Neural cell (in vitro differentiated cells): Measurements from ENCODE around the gene SLC49A4. TPM values are rescaled to one million over a fixed set of nuclear protein-coding genes. Genes with fewer than 3 reads are reported as not detected.

Experiments used
- H2AFZ ChIP-seq: fragments of 200-600, 300-800 bp; sonication (generic), shearing (Covaris generic); 2 replicates; pipeline ENCODE4 v1.6.0; 2014; ENCODE audit warnings: low read depth, mild to moderate bottlenecking, antibody characterized with exemption, low read length, moderate library complexity
- H3F3A ChIP-seq: fragments of 200-600 bp; shearing (Covaris generic); 2 replicates; pipeline ENCODE4 v1.6.1; 2016; ENCODE audit warnings: mild to moderate bottlenecking, moderate library complexity, mixed read lengths, antibody characterized with exemption, low read length; ENCODE audit not compliant: insufficient read depth, poor library complexity, severe bottlenecking
- H3K27ac ChIP-seq: fragments of 200-600, 300-800 bp; sonication (generic), shearing (Covaris generic); 2 replicates; pipeline ENCODE4 v1.5.1; 2014; ENCODE audit warnings: mild to moderate bottlenecking, low read length, moderate library complexity
- H3K27me3 ChIP-seq: fragments of 300-800, 200-600 bp; sonication (generic), shearing (Covaris generic); 2 replicates; pipeline ENCODE4 v1.6.0; 2014; ENCODE audit warnings: mild to moderate bottlenecking, low read depth, low read length, moderate library complexity; ENCODE audit not compliant: insufficient read depth
- H3K36me3 ChIP-seq: fragments of 300-800, 200-600 bp; sonication (generic), shearing (Covaris generic); 2 replicates; pipeline ENCODE4 v1.5.1; 2014; ENCODE audit warnings: mild to moderate bottlenecking, antibody characterized with exemption, low read length, moderate library complexity; ENCODE audit not compliant: insufficient read depth
- H3K4me2 ChIP-seq: fragments of 300-800, 200-600 bp; sonication (generic), shearing (Covaris generic); 2 replicates; pipeline ENCODE4 v1.6.0; 2014; ENCODE audit warnings: mild to moderate bottlenecking, low read length
- H3K4me3 ChIP-seq: fragments of 300-800, 200-600 bp; sonication (generic), shearing (Covaris generic); 2 replicates; pipeline ENCODE4 v1.5.1; 2014; ENCODE audit warnings: mild to moderate bottlenecking, low read length, moderate library complexity
- H3K79me2 ChIP-seq: fragments of 200-600 bp; shearing (Covaris generic); replicated peaks from 2 replicates; pipeline ENCODE4 v1.6.0; 2014; ENCODE audit warnings: mild to moderate bottlenecking, low read length, moderate library complexity; ENCODE audit not compliant: insufficient read depth
- H3K9ac ChIP-seq: fragments of 300-800, 200-600 bp; sonication (generic), shearing (Covaris generic); 2 replicates; pipeline ENCODE4 v1.6.1; 2016; ENCODE audit warnings: mild to moderate bottlenecking, low read length, mixed read lengths
- H3K9me2 ChIP-seq: fragments of 200-600 bp; shearing (Covaris generic); 2 replicates; pipeline ENCODE4 v1.6.1; 2016; ENCODE audit warnings: mild to moderate bottlenecking, low read length, mixed read lengths; ENCODE audit not compliant: insufficient read depth
- H3K9me3 ChIP-seq: fragments of 200-600, 300-800 bp; sonication (generic), shearing (Covaris generic); 2 replicates; pipeline ENCODE4 v1.6.1; 2016; ENCODE audit warnings: mild to moderate bottlenecking, mixed run types, low read length, moderate library complexity, mixed read lengths
- H4K20me1 ChIP-seq: fragments of 200-600 bp; shearing (Covaris generic); 2 replicates; pipeline ENCODE4 v1.6.1; 2016; ENCODE audit warnings: mild to moderate bottlenecking, mixed run types; ENCODE audit not compliant: insufficient read depth
- CTCF ChIP-seq: fragments of 450-650 bp; IDR thresholded peaks from 2 replicates; pipeline ENCODE4 v1.5.1; 2014; ENCODE audit warnings: antibody characterized with exemption, mild to moderate bottlenecking, moderate library complexity; ENCODE audit not compliant: poor library complexity, severe bottlenecking
- EP300 ChIP-seq: fragments of 450-650 bp; conservative IDR thresholded peaks from 2 replicates; pipeline ENCODE4 v1.6.1; 2014; ENCODE audit warnings: antibody characterized with exemption, mild to moderate bottlenecking, moderate library complexity; ENCODE audit not compliant: poor library complexity, severe bottlenecking
- EZH2 ChIP-seq: fragments of 200-600, 300-800 bp; shearing (Covaris generic), sonication (generic); IDR thresholded peaks from 2 replicates; pipeline ENCODE4 v1.6.1; 2014; ENCODE audit warnings: antibody characterized with exemption, low read length, borderline replicate concordance, mild to moderate bottlenecking; ENCODE audit not compliant: insufficient read depth, poor library complexity, severe bottlenecking
- MXI1 ChIP-seq: fragments of 450-650 bp; conservative IDR thresholded peaks from 2 replicates; pipeline ENCODE4 v1.6.1; 2014; ENCODE audit warnings: antibody characterized with exemption, mild to moderate bottlenecking; ENCODE audit not compliant: poor library complexity, severe bottlenecking
- POLR2AphosphoS5 ChIP-seq: IDR thresholded peaks from 2 replicates; pipeline ENCODE4 v1.6.1; 2012
- RAD21 ChIP-seq: fragments of 450-650 bp; conservative IDR thresholded peaks from 2 replicates; pipeline ENCODE4 v1.6.1; 2014; ENCODE audit warnings: antibody characterized with exemption, mild to moderate bottlenecking, moderate library complexity
- REST ChIP-seq: IDR thresholded peaks from 2 replicates; pipeline ENCODE4 v1.6.1; 2012; ENCODE audit warnings: borderline replicate concordance
- SMC3 ChIP-seq: fragments of 450-650 bp; conservative IDR thresholded peaks from 2 replicates; pipeline ENCODE4 v1.6.1; 2014; ENCODE audit warnings: antibody characterized with exemption, mild to moderate bottlenecking, moderate library complexity; ENCODE audit not compliant: poor library complexity
- TAF1 ChIP-seq: IDR thresholded peaks from 2 replicates; pipeline ENCODE4 v1.6.1; 2012; ENCODE audit warnings: low read depth
- polyA plus RNA-seq: library from polyadenylated mRNA; depleted of rRNA; stranded (reverse); fragments of >200 nt; gene quantifications from 2 replicates; pipeline ENCODE4 v1.2.3, GENCODE V29; 2014

SLC49A4 gene
- polyA plus RNA-seq, 1 donor from 2014 or later = 16.2 TPM

- Histone ChIP-seq H3K9ac (no peak overlapping the region), H4K20me1 (no peaks in the 10 kb centered on the region), H3K9me2 (no peaks in the 10 kb centered on the region), H3K36me3 (no peaks in the 10 kb centered on the region), H3K4me3 (no peak overlapping the region), H3K4me2 (no peak overlapping the region), H3F3A (no peaks in the 10 kb centered on the region), H3K9me3 (no peaks in the 10 kb centered on the region), H3K79me2 (no peaks in the 10 kb centered on the region), H3K27me3 (no peaks in the 10 kb centered on the region), H2AFZ (no peak overlapping the region), H3K27ac (no peak overlapping the region)
- TF ChIP-seq MXI1 = no peak
- no peak for TF ChIP-seq POLR2AphosphoS5
- TF ChIP-seq EP300 = no peak
- TF ChIP-seq SMC3 = no peak
- TF ChIP-seq CTCF = no peak
- TF ChIP-seq REST = no peak
- no peak for TF ChIP-seq TAF1
- no peak for TF ChIP-seq EZH2
- no peak for TF ChIP-seq RAD21
Observed at GRCh38 chr3:122917412-122917811, 122.5 kb downstream of the SLC49A4 start.

GRCh38 chr3:122918576-122919290 lies 123.9 kb downstream of the SLC49A4 start:
- no peak overlapping the region for H3K4me3 ChIP-seq
- no peaks in the 10 kb centered on the region for H3K9me3 ChIP-seq
- TF ChIP-seq EP300 (no peak), REST (no peak), MXI1 (no peak), TAF1 (no peak), CTCF (no peak), POLR2AphosphoS5 (no peak), RAD21 (no peak), SMC3 (no peak), EZH2 (no peak)
- H3F3A ChIP-seq = no peaks in the 10 kb centered on the region
- no peaks in the 10 kb centered on the region for H3K27me3 ChIP-seq
- no peaks in the 10 kb centered on the region for H3K9me2 ChIP-seq
- H3K4me2 ChIP-seq = no peak overlapping the region
- no peaks in the 10 kb centered on the region for H4K20me1 ChIP-seq
- no peak overlapping the region for H3K27ac ChIP-seq
- H3K79me2 ChIP-seq = no peaks in the 10 kb centered on the region
- no peaks in the 10 kb centered on the region for H3K36me3 ChIP-seq
- H3K9ac ChIP-seq = no peak overlapping the region
- H2AFZ ChIP-seq = no peak overlapping the region
